Activated CD4-positive, alpha-beta memory T cell treated with anti-CD3 and anti-CD28 coated beads, Interleukin-2, amount 10 ng/mL, durations not matched to agents 7 days and 5 days (primary cell): ENCODE data around the gene PLD1. TPM values are rescaled to one million over a fixed set of nuclear protein-coding genes. Genes with fewer than 3 reads are reported as not detected.
"Not testable (repeated sequence)": the region's sequence is repeated elsewhere in the genome, so short reads cannot be mapped to it uniquely, and the experiment has no call there.

ENCODE experiments used
- CTCF ChIA-PET: fragments of 350-600 bp; sonication (Branson Sonifier 250); formaldehyde crosslinking; loops from one replicate; lab custom pipeline; 2021; ENCODE audit warnings: antibody characterized with exemption, inconsistent platforms; lab: Charles Lee
- POLR2A ChIA-PET: fragments of 350-600 bp; sonication (Branson Sonifier 250); formaldehyde crosslinking; loops from one replicate; lab custom pipeline; 2021; ENCODE audit warnings: antibody characterized with exemption; lab: Charles Lee
- DNase-seq: peaks from one replicate; pipeline ENCODE4 v3.0.0-alpha.2; 2020
- H3K27ac Mint-ChIP-seq: one replicate; pipeline ENCODE4 v1.8.0; 2021; ENCODE audit warnings: mild to moderate bottlenecking, mixed read lengths
- H3K27me3 Mint-ChIP-seq: one replicate; pipeline ENCODE4 v1.8.0; 2021; ENCODE audit warnings: mixed read lengths
- H3K36me3 Mint-ChIP-seq: one replicate; pipeline ENCODE4 v1.8.0; 2021; ENCODE audit warnings: low read depth, mixed read lengths
- H3K4me1 Mint-ChIP-seq: one replicate; pipeline ENCODE4 v1.8.0; 2021; ENCODE audit warnings: mixed read lengths
- H3K4me3 Mint-ChIP-seq: one replicate; pipeline ENCODE4 v1.8.0; 2021; ENCODE audit warnings: mild to moderate bottlenecking, mixed read lengths
- H3K9me3 Mint-ChIP-seq: one replicate; pipeline ENCODE4 v1.8.0; 2021; ENCODE audit warnings: mixed read lengths
- total RNA-seq, 2 experiments: library from RNA; stranded (reverse); gene quantifications; one replicate each; pipeline ENCODE4 v1.2.3, GENCODE V29; 2021

The PLD1 gene
- total RNA-seq, 2 experiments from 2014 or later, result 3.1 to 4.1 TPM

GRCh38 chr3:171822431-171823106 lies 12.3 kb upstream of the PLD1 start:
- no peak for DNase-seq
- POLR2A ChIA-PET, result no interaction called here
- H3K4me3 Mint-ChIP-seq, result no peak overlapping the region
- H3K4me1 Mint-ChIP-seq, result peaks cover 20% of the 10 kb centered on the region
- H3K9me3 Mint-ChIP-seq, result no peaks in the 10 kb centered on the region
- CTCF ChIA-PET, result interaction anchor here (0.8 to 1.7 kb wide), 3 partner anchors 11 to 519 kb away, joined by 3 to 5 read pairs (median 3); no protein-coding TSS in a partner anchor
- H3K36me3 Mint-ChIP-seq, result no peaks in the 10 kb centered on the region
- no peak overlapping the region for H3K27ac Mint-ChIP-seq
- peaks cover 9% of the 10 kb centered on the region for H3K27me3 Mint-ChIP-seq

GRCh38 chr3:171821778-171822358 lies 11.6 kb upstream of the PLD1 start:
- no peak overlapping the region for H3K4me3 Mint-ChIP-seq
- peaks cover 9% of the 10 kb centered on the region for H3K27me3 Mint-ChIP-seq
- no peak for DNase-seq
- H3K27ac Mint-ChIP-seq, result no peak overlapping the region
- POLR2A ChIA-PET, result no interaction called here
- H3K36me3 Mint-ChIP-seq, result no peaks in the 10 kb centered on the region
- peaks cover 16% of the 10 kb centered on the region for H3K4me1 Mint-ChIP-seq
- CTCF ChIA-PET, result interaction anchor here (0.8 to 1.7 kb wide), 3 partner anchors 12 to 520 kb away, joined by 3 to 5 read pairs (median 3); no protein-coding TSS in a partner anchor
- H3K9me3 Mint-ChIP-seq, result no peaks in the 10 kb centered on the region

GRCh38 chr3:171821044-171821443 lies 10.8 kb upstream of the PLD1 start:
- ChIA-PET POLR2A (no interaction called here), CTCF (no interaction called here)
- no peak overlapping the region for H3K4me3 Mint-ChIP-seq

GRCh38 chr3:171817074-171817800 lies 7.0 kb upstream of the PLD1 start:
- H3K4me1 Mint-ChIP-seq, result peaks cover 29% of the 10 kb centered on the region
- no peak for DNase-seq
- H3K36me3 Mint-ChIP-seq, result no peaks in the 10 kb centered on the region
- no peak overlapping the region for H3K4me3 Mint-ChIP-seq
- ChIA-PET POLR2A (no interaction called here), CTCF (no interaction called here)
- no peaks in the 10 kb centered on the region for H3K9me3 Mint-ChIP-seq
- H3K27ac Mint-ChIP-seq, result no peak overlapping the region
- H3K27me3 Mint-ChIP-seq, result peaks cover 7% of the 10 kb centered on the region

More at GRCh38 chr3:171821044-171821443, 10.8 kb upstream of the PLD1 start:
- Mint-ChIP-seq H3K4me1 (peaks cover 15% of the 10 kb centered on the region), H3K36me3 (no peaks in the 10 kb centered on the region), H3K27ac (no peak overlapping the region), H3K9me3 (no peaks in the 10 kb centered on the region), H3K27me3 (peaks cover 9% of the 10 kb centered on the region)
- DNase-seq, result no peak

GRCh38 chr3:171815973-171816595 lies 5.8 kb upstream of the PLD1 start:
- Mint-ChIP-seq H3K27ac (no peak overlapping the region), H3K4me1 (peaks cover 22% of the 10 kb centered on the region), H3K27me3 (peaks cover 15% of the 10 kb centered on the region), H3K36me3 (no peaks in the 10 kb centered on the region), H3K9me3 (no peaks in the 10 kb centered on the region), H3K4me3 (no peak overlapping the region)
- CTCF ChIA-PET, result no interaction called here
- POLR2A ChIA-PET, result no interaction called here
- DNase-seq, result no peak

GRCh38 chr3:171814662-171815061 lies 4.4 kb upstream of the PLD1 start:
- CTCF ChIA-PET, result interaction anchor here (1.5 kb wide), 1 partner anchor 42 kb away, joined by 3 read pairs; no protein-coding TSS in a partner anchor
- Mint-ChIP-seq H3K4me1 (peaks cover 27% of the 10 kb centered on the region), H3K27me3 (peaks cover 24% of the 10 kb centered on the region)
- DNase-seq, H3K36me3 Mint-ChIP-seq, H3K27ac Mint-ChIP-seq, H3K4me3 Mint-ChIP-seq, H3K9me3 Mint-ChIP-seq, POLR2A ChIA-PET: not testable (repeated sequence)

- Mint-ChIP-seq H3K4me3 (no peak overlapping the region), H3K9me3 (no peaks in the 10 kb centered on the region), H3K27ac (peak overlapping the region; percentile 62), H3K4me1 (peaks cover 34% of the 10 kb centered on the region), H3K27me3 (peaks cover 30% of the 10 kb centered on the region), H3K36me3 (no peaks in the 10 kb centered on the region)
- DNase-seq, result peak; percentile 35
- CTCF ChIA-PET, result interaction anchor here (1.5 kb wide), 1 partner anchor 41 kb away, joined by 3 read pairs; no protein-coding TSS in a partner anchor
- POLR2A ChIA-PET, result no interaction called here
Observed at GRCh38 chr3:171813897-171814460, 3.7 kb upstream of the PLD1 start.

GRCh38 chr3:171813278-171813896 lies 3.1 kb upstream of the PLD1 start:
- H3K27me3 Mint-ChIP-seq, result peaks cover 31% of the 10 kb centered on the region
- H3K4me1 Mint-ChIP-seq, result peaks cover 34% of the 10 kb centered on the region
- H3K36me3 Mint-ChIP-seq, result no peaks in the 10 kb centered on the region
- H3K27ac Mint-ChIP-seq, result peak overlapping the region; percentile 62
- no peak for DNase-seq
- POLR2A ChIA-PET, result no interaction called here
- no peaks in the 10 kb centered on the region for H3K9me3 Mint-ChIP-seq
- no peak overlapping the region for H3K4me3 Mint-ChIP-seq
- CTCF ChIA-PET, result interaction anchor here (1.5 kb wide), 1 partner anchor 40 kb away, joined by 3 read pairs; no protein-coding TSS in a partner anchor

- H3K27me3 Mint-ChIP-seq, result peaks cover 30% of the 10 kb centered on the region
- CTCF ChIA-PET, result interaction anchor here (1.5 kb wide), 1 partner anchor 40 kb away, joined by 3 read pairs; no protein-coding TSS in a partner anchor
- peaks cover 34% of the 10 kb centered on the region for H3K4me1 Mint-ChIP-seq
- no peaks in the 10 kb centered on the region for H3K9me3 Mint-ChIP-seq
- POLR2A ChIA-PET, result no interaction called here
- no peak overlapping the region for H3K4me3 Mint-ChIP-seq
- no peaks in the 10 kb centered on the region for H3K36me3 Mint-ChIP-seq
- DNase-seq, result no peak
- no peak overlapping the region for H3K27ac Mint-ChIP-seq
Observed at GRCh38 chr3:171812811-171813210, 2.5 kb upstream of the PLD1 start.

GRCh38 chr3:171811913-171812335 lies 1.6 kb upstream of the PLD1 start:
- H3K27ac Mint-ChIP-seq, result no peak overlapping the region
- DNase-seq, result no peak
- no peaks in the 10 kb centered on the region for H3K36me3 Mint-ChIP-seq
- no peak overlapping the region for H3K4me3 Mint-ChIP-seq
- H3K4me1 Mint-ChIP-seq, result peaks cover 37% of the 10 kb centered on the region
- ChIA-PET CTCF (interaction anchor here (1.0 to 3.2 kb wide), 2 partner anchors 17 to 530 kb away, joined by 4 to 14 read pairs; no protein-coding TSS in a partner anchor), POLR2A (no interaction called here)
- H3K27me3 Mint-ChIP-seq, result peaks cover 33% of the 10 kb centered on the region
- no peaks in the 10 kb centered on the region for H3K9me3 Mint-ChIP-seq

GRCh38 chr3:171811295-171811912 lies 1.1 kb upstream of the PLD1 start:
- Mint-ChIP-seq H3K27ac (no peak overlapping the region), H3K9me3 (no peaks in the 10 kb centered on the region), H3K4me3 (no peak overlapping the region), H3K27me3 (peaks cover 33% of the 10 kb centered on the region), H3K4me1 (peaks cover 42% of the 10 kb centered on the region), H3K36me3 (no peaks in the 10 kb centered on the region)
- no peak for DNase-seq
- ChIA-PET POLR2A (no interaction called here), CTCF (interaction anchor here (1.0 to 3.2 kb wide), 2 partner anchors 18 to 530 kb away, joined by 4 to 14 read pairs; no protein-coding TSS in a partner anchor)
